ENCODE measurements around the gene CDC42EP4.

DNA sequence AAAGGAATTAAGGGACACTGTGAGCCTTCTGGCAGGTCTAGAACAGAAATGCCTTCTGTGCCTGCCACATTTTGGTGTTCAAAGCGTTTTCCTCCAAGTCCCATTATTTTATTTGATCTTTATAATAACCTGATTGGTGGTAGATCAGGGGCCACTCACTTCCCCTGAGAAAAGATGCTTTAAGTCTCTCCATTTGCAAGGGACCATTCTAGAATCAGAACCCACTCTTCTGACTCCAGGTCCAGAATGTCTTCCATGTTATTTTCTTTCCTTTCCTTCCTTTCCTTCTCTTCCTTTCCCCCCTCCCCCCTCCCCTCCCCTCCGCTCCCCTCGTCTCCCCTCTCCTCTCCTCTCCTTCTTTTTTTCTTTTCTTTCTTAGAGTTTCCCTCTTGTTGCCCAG is 19.3 kb upstream of the CDC42EP4 start:
- TF ChIP-seq, protein P1, sequence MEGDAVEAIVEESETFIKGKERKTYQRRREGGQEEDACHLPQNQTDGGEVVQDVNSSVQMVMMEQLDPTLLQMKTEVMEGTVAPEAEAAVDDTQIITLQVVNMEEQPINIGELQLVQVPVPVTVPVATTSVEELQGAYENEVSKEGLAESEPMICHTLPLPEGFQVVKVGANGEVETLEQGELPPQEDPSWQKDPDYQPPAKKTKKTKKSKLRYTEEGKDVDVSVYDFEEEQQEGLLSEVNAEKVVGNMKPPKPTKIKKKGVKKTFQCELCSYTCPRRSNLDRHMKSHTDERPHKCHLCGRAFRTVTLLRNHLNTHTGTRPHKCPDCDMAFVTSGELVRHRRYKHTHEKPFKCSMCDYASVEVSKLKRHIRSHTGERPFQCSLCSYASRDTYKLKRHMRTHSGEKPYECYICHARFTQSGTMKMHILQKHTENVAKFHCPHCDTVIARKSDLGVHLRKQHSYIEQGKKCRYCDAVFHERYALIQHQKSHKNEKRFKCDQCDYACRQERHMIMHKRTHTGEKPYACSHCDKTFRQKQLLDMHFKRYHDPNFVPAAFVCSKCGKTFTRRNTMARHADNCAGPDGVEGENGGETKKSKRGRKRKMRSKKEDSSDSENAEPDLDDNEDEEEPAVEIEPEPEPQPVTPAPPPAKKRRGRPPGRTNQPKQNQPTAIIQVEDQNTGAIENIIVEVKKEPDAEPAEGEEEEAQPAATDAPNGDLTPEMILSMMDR (IDR thresholded peaks at IDR 0.05), result no peak
- TF ChIP-seq POLR2A (IDR thresholded peaks at IDR 0.05) (no peak), POLR2AphosphoS5 (IDR thresholded peaks at IDR 0.05) (no peak)
